Lower lobe of right lung (tissue), 2 donors: Measurements from ENCODE around the gene VAPA. TPM values are rescaled to one million over a fixed set of nuclear protein-coding genes. Genes with fewer than 3 reads are reported as not detected.

Experiments used
- ATAC-seq, 2 donors: fragments of 200-7000 bp; cut with Tn5 transposase; one replicate each; pipeline ENCODE4 v1.9.1; 2020 to 2022; ENCODE audit warnings: mild to moderate bottlenecking in 2 of 2, moderate library complexity in 2 of 2
- DNase-seq: peaks from one replicate; pipeline ENCODE4 v3.0.0-alpha.2; 2020
- H3K27ac ChIP-seq: fragments of 200-600 bp; one replicate; pipeline ENCODE4 v1.8.0; 2022
- H3K27me3 ChIP-seq: fragments of 200-600 bp; one replicate; pipeline ENCODE4 v1.8.0; 2022; ENCODE audit warnings: low read depth
- H3K36me3 ChIP-seq: fragments of 200-600 bp; one replicate; pipeline ENCODE4 v1.8.0; 2022; ENCODE audit warnings: mild to moderate bottlenecking
- H3K4me1 ChIP-seq: fragments of 200-600 bp; one replicate; pipeline ENCODE4 v1.8.0; 2022
- H3K4me3 ChIP-seq: fragments of 200-600 bp; one replicate; pipeline ENCODE4 v1.8.0; 2022; ENCODE audit warnings: mild to moderate bottlenecking
- H3K9me3 ChIP-seq: fragments of 200-600 bp; one replicate; pipeline ENCODE4 v1.8.0; 2022
- CTCF ChIP-seq: fragments of 200-600 bp; IDR thresholded peaks from one replicate; pipeline ENCODE4 v1.8.0; 2022; ENCODE audit warnings: antibody characterized with exemption, mild to moderate bottlenecking
- intact Hi-C: fragments of 100-400 bp; cut with DNase I; formaldehyde crosslinking; loops from one replicate; pipeline ENCODE4 v1.11.0; 2022
- total RNA-seq: library from RNA; stranded (reverse); fragmentation: NEBNext Ultra II Directional; extraction: Animal tissue kit (Norgen Biotek cat#: 25700); gene quantifications from one replicate; pipeline ENCODE4 v1.2.1, GENCODE V29; 2021
- donor health status: DM: no; HTN: yes; CAD: no; lungs with severe emphysema.

VAPA gene
- total RNA-seq, 1 donor from 2014 or later = 235 TPM

DNA sequence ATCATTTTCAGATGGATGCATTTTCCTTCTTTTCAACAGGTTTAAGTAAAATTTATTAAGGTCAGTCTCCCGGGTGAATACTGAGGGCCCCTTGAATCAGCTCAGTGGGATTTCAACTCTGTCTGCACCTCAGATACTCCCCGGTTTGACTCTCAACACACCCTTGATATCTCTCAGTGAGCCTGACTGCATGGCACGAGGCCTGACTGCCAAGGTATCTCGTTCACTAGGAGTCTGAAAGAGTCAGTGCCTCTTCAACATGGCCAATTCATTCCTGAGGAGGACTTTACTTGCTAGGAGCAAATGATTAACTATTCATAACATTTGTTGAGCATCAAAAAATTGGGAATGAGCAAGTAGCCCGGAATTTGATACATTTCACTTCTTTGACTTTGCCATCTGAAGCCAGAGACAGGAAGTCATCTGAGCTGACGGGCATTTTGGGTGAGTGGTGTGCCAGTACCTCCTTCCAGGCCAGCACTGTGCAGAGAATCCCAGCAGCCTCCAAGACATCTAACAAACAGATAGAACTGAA is 81.0 kb downstream of the VAPA start:
- ATAC-seq = no peak
- intact Hi-C loops = no loop called here
- no peak overlapping the region for H3K27ac ChIP-seq
- H3K4me3 ChIP-seq = no peak overlapping the region
- DNase-seq = no peak
- H3K36me3 ChIP-seq = no peaks in the 10 kb centered on the region
- H3K4me1 ChIP-seq = peaks cover 4% of the 10 kb centered on the region
- H3K9me3 ChIP-seq = peaks cover 15% of the 10 kb centered on the region
- H3K27me3 ChIP-seq = no peaks in the 10 kb centered on the region
- TF ChIP-seq CTCF = no peak

DNA sequence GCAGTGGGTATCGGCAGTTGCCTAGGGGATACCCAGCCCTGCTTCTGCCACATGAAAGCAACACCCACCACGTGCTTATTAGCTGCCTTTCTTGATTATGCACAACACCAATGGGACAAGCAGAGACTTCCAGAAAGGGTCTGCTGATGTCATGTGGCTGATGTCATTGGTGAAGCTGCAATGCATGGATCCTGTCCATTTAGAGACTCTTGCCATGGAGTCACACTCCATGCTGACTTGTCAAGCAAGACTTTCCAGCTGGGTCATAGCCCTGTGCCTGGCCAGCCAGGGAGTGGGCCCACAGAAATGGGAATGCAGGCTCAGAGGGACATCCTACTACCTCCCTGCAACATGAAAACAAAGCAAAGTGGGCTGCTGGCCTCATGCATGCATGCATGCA is 81.8 kb downstream of the VAPA start:
- no peak for TF ChIP-seq CTCF
- DNase-seq (no peak), ATAC-seq (no peak)
- Histone ChIP-seq H3K4me3 (no peak overlapping the region), H3K27ac (no peak overlapping the region), H3K36me3 (no peaks in the 10 kb centered on the region), H3K4me1 (peaks cover 2% of the 10 kb centered on the region), H3K9me3 (peaks cover 21% of the 10 kb centered on the region), H3K27me3 (no peaks in the 10 kb centered on the region)
- intact Hi-C loops = no loop called here

DNA sequence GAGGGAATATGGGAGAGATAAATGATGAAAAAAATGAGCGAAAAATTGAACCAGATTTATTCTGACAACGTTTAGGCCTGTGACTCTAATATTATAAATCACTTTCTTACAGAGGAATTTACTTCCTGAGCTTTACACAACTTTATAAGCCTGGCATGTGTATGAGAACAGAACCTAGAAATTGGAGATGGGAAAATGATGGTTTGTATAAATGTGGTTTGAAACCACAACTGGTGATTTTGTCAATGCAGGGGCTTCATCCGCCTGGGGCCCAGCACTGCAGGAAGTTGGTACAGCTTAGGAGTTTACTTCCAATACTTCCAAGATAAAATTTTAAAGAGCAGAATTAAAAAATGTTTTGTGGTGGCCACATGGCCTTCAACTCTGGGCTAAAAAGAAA is 82.3 kb downstream of the VAPA start:
- DNase-seq = no peak
- Histone ChIP-seq H3K4me1 (no peaks in the 10 kb centered on the region), H3K27me3 (no peaks in the 10 kb centered on the region), H3K9me3 (peaks cover 21% of the 10 kb centered on the region), H3K4me3 (no peak overlapping the region), H3K27ac (no peak overlapping the region), H3K36me3 (no peaks in the 10 kb centered on the region)
- no peak for ATAC-seq
- no peak for TF ChIP-seq CTCF
- intact Hi-C loops = no loop called here

- Histone ChIP-seq H3K27me3 (no peaks in the 10 kb centered on the region), H3K27ac (no peak overlapping the region), H3K4me1 (no peaks in the 10 kb centered on the region), H3K36me3 (no peaks in the 10 kb centered on the region), H3K4me3 (no peak overlapping the region), H3K9me3 (peaks cover 21% of the 10 kb centered on the region)
- intact Hi-C loops = no loop called here
- no peak for DNase-seq
- TF ChIP-seq CTCF = no peak
- no peak for ATAC-seq
Measured at GRCh38 chr18:9997711-9998110, 83.9 kb downstream of the VAPA start.

GRCh38 chr18:9998330-9998729 is 84.5 kb downstream of the VAPA start:
- Histone ChIP-seq H3K4me3 (no peak overlapping the region), H3K27me3 (no peaks in the 10 kb centered on the region), H3K36me3 (no peaks in the 10 kb centered on the region), H3K27ac (no peak overlapping the region), H3K4me1 (no peaks in the 10 kb centered on the region), H3K9me3 (peaks cover 21% of the 10 kb centered on the region)
- intact Hi-C loops = no loop called here
- ATAC-seq = no peak
- no peak for DNase-seq
- no peak for TF ChIP-seq CTCF

DNA sequence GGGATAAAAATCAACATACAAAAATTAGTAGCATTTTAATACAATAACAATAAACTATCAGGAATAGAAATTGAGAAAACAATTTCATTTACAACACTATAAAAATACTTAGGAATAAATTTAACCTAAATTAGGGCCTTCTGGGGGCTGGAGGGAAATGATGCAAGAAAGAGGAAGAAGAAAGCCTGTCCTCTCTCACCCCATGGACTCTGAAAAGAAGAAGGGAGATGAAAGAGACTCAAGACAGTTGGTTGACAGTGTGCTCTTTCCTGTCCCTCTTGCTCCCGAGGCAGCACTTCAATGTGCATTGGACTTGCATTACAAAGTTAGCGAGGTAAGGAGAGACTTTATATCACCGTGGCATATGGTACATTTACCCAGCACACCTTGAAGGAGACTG is 88.5 kb downstream of the VAPA start:
- ATAC-seq (no peak), DNase-seq (no peak)
- no peaks in the 10 kb centered on the region for H3K36me3 ChIP-seq
- no peak overlapping the region for H3K27ac ChIP-seq
- H3K9me3 ChIP-seq = peaks cover 21% of the 10 kb centered on the region
- no peak overlapping the region for H3K4me3 ChIP-seq
- no peaks in the 10 kb centered on the region for H3K27me3 ChIP-seq
- intact Hi-C loops = no loop called here
- H3K4me1 ChIP-seq = peaks cover 8% of the 10 kb centered on the region
- TF ChIP-seq CTCF = no peak
